ENCODE data around the gene B3GNT3. TPM values are rescaled to one million over a fixed set of nuclear protein-coding genes. Genes with fewer than 3 reads are reported as not detected.

B3GNT3 gene
- total and polyA plus RNA-seq, 2 of the 13 experiments (the other 11 are each of a cell fraction or from before 2014, with no cell fraction given) = 0.86 to 4.0 TPM

DNA sequence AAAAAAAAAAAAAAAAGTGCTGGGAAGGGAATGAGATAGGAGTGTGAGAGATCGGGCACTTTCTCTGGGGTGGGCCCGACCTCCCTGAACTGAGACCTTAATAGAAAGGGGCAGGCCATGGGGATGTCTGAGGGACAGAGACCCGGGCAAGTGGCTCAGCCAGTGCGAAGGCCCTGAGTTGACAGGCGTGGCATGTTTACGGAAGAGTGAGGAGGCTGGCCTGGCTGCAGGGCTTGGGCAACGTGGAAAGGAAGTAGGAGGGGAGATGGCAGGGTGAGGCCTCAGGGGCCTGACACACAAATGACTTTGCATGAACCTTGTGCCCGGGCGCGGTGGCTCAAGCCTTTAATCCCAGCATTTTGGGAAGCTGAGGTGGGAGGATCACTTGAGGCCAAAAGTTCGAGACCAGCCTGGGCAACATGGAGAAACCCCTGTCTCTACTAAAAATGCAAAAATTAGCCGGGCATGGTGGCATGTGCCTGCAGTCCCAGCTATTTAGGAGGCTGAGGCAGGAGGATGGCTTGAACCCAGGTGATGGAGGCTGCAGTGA, 29.8 kb upstream of the B3GNT3 start (continued):
- TF ChIP-seq, protein P1, sequence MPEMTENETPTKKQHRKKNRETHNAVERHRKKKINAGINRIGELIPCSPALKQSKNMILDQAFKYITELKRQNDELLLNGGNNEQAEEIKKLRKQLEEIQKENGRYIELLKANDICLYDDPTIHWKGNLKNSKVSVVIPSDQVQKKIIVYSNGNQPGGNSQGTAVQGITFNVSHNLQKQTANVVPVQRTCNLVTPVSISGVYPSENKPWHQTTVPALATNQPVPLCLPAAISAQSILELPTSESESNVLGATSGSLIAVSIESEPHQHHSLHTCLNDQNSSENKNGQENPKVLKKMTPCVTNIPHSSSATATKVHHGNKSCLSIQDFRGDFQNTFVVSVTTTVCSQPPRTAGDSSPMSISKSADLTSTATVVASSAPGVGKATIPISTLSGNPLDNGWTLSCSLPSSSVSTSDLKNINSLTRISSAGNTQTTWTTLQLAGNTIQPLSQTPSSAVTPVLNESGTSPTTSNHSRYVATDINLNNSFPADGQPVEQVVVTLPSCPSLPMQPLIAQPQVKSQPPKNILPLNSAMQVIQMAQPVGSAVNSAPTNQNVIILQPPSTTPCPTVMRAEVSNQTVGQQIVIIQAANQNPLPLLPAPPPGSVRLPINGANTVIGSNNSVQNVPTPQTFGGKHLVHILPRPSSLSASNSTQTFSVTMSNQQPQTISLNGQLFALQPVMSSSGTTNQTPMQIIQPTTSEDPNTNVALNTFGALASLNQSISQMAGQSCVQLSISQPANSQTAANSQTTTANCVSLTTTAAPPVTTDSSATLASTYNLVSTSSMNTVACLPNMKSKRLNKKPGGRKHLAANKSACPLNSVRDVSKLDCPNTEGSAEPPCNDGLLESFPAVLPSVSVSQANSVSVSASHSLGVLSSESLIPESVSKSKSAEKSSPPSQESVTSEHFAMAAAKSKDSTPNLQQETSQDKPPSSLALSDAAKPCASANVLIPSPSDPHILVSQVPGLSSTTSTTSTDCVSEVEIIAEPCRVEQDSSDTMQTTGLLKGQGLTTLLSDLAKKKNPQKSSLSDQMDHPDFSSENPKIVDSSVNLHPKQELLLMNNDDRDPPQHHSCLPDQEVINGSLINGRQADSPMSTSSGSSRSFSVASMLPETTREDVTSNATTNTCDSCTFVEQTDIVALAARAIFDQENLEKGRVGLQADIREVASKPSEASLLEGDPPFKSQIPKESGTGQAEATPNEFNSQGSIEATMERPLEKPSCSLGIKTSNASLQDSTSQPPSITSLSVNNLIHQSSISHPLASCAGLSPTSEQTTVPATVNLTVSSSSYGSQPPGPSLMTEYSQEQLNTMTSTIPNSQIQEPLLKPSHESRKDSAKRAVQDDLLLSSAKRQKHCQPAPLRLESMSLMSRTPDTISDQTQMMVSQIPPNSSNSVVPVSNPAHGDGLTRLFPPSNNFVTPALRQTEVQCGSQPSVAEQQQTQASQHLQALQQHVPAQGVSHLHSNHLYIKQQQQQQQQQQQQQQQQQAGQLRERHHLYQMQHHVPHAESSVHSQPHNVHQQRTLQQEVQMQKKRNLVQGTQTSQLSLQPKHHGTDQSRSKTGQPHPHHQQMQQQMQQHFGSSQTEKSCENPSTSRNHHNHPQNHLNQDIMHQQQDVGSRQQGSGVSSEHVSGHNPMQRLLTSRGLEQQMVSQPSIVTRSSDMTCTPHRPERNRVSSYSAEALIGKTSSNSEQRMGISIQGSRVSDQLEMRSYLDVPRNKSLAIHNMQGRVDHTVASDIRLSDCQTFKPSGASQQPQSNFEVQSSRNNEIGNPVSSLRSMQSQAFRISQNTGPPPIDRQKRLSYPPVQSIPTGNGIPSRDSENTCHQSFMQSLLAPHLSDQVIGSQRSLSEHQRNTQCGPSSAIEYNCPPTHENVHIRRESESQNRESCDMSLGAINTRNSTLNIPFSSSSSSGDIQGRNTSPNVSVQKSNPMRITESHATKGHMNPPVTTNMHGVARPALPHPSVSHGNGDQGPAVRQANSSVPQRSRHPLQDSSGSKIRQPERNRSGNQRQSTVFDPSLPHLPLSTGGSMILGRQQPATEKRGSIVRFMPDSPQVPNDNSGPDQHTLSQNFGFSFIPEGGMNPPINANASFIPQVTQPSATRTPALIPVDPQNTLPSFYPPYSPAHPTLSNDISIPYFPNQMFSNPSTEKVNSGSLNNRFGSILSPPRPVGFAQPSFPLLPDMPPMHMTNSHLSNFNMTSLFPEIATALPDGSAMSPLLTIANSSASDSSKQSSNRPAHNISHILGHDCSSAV (CRISPR knock-in tag; IDR thresholded peaks at IDR 0.05; ENCODE audit: borderline replicate concordance) = no peak
- TF ChIP-seq MAFG (CRISPR knock-in tag; IDR thresholded peaks at IDR 0.05) (no peak), ZNF883 (CRISPR knock-in tag; IDR thresholded peaks at IDR 0.05; ENCODE audit: not compliant biosample characterization) (no peak), FOXA3 (CRISPR knock-in tag; IDR thresholded peaks at IDR 0.05) (peak; percentile 89), ZNF781 (CRISPR knock-in tag; IDR thresholded peaks at IDR 0.05; ENCODE audit: borderline replicate concordance, not compliant biosample characterization) (no peak), SNAI1 (CRISPR knock-in tag; IDR thresholded peaks at IDR 0.05; ENCODE audit: borderline replicate concordance) (no peak), ZSCAN21 (CRISPR knock-in tag; IDR thresholded peaks at IDR 0.05; ENCODE audit: borderline replicate concordance) (no peak), SIN3B (IDR thresholded peaks at IDR 0.05; ENCODE audit: low read length) (no peak), ELF4 (CRISPR knock-in tag; IDR thresholded peaks at IDR 0.05; ENCODE audit: borderline replicate concordance) (no peak), SRSF9 (IDR thresholded peaks at IDR 0.05; ENCODE audit: borderline replicate concordance, insufficient read depth, low read depth, low read length, poor library complexity, severe bottlenecking) (no peak)
- TF ChIP-seq, protein P2, sequence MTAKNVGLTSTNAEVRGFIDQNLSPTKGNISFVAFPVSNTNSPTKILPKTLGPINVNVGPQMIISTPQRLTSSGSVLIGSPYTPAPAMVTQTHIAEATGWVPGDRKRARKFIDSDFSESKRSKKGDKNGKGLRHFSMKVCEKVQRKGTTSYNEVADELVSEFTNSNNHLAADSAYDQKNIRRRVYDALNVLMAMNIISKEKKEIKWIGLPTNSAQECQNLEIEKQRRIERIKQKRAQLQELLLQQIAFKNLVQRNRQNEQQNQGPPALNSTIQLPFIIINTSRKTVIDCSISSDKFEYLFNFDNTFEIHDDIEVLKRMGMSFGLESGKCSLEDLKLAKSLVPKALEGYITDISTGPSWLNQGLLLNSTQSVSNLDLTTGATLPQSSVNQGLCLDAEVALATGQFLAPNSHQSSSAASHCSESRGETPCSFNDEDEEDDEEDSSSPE (CRISPR knock-in tag; IDR thresholded peaks at IDR 0.05) = no peak
- TF ChIP-seq, protein P3, sequence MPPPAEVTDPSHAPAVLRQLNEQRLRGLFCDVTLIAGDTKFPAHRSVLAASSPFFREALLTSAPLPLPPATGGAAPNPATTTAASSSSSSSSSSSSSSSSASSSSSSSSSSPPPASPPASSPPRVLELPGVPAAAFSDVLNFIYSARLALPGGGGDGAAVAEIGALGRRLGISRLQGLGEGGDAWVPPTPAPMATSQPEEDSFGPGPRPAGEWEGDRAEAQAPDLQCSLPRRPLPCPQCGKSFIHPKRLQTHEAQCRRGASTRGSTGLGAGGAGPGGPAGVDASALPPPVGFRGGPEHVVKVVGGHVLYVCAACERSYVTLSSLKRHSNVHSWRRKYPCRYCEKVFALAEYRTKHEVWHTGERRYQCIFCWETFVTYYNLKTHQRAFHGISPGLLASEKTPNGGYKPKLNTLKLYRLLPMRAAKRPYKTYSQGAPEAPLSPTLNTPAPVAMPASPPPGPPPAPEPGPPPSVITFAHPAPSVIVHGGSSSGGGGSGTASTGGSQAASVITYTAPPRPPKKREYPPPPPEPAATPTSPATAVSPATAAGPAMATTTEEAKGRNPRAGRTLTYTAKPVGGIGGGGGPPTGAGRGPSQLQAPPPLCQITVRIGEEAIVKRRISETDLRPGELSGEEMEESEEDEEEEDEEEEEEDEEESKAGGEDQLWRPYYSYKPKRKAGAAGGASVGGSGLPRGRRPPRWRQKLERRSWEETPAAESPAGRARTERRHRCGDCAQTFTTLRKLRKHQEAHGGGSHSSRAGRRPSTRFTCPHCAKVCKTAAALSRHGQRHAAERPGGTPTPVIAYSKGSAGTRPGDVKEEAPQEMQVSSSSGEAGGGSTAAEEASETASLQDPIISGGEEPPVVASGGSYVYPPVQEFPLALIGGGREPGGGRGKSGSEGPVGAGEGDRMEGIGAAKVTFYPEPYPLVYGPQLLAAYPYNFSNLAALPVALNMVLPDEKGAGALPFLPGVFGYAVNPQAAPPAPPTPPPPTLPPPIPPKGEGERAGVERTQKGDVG (CRISPR knock-in tag; IDR thresholded peaks at IDR 0.05; ENCODE audit: borderline replicate concordance) = no peak
- TF ChIP-seq, protein P4, sequence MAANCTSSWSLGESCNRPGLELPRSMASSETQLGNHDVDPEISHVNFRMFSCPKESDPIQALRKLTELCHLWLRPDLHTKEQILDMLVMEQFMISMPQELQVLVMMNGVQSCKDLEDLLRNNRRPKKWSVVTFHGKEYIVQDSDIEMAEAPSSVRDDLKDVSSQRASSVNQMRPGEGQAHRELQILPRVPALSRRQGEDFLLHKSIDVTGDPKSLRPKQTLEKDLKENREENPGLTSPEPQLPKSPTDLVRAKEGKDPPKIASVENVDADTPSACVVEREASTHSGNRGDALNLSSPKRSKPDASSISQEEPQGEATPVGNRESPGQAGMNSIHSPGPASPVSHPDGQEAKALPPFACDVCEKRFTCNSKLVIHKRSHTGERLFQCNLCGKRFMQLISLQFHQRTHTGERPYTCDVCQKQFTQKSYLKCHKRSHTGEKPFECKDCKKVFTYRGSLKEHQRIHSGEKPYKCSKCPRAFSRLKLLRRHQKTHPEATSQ (CRISPR knock-in tag; IDR thresholded peaks at IDR 0.05; ENCODE audit: borderline replicate concordance) = no peak
- TF ChIP-seq, protein P5, sequence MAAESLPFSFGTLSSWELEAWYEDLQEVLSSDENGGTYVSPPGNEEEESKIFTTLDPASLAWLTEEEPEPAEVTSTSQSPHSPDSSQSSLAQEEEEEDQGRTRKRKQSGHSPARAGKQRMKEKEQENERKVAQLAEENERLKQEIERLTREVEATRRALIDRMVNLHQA (CRISPR knock-in tag; IDR thresholded peaks at IDR 0.05) = no peak

Data from HepG2 (cell line).